ENCODE results near the gene ALDH5A1. TPM values are rescaled to one million over a fixed set of nuclear protein-coding genes. Genes with fewer than 3 reads are reported as not detected.

The ALDH5A1 gene
- total RNA-seq, 1 donor from 2014 or later = 13.8 TPM

- Histone ChIP-seq H3K4me1 (no peaks in the 10 kb centered on the region), H3K9me3 (no peaks in the 10 kb centered on the region), H3K4me3 (no peak overlapping the region), H3K27me3 (ENCODE audit: low read depth) (no peaks in the 10 kb centered on the region), H3K27ac (no peak overlapping the region), H3K36me3 (peaks cover 22% of the 10 kb centered on the region)
- DNase-seq (no peak), ATAC-seq (no peak)
- intact Hi-C loops (cut with DNase I) = no loop called here
- no peak for TF ChIP-seq CTCF (IDR thresholded peaks at IDR 0.05)
Measured at GRCh38 chr6:24529985-24530384, 35.2 kb downstream of the ALDH5A1 start.

- TF ChIP-seq CTCF (IDR thresholded peaks at IDR 0.05) = no peak
- ATAC-seq (peak; percentile 62 to 76), DNase-seq (no peak)
- intact Hi-C loops (cut with DNase I) = no loop called here
- Histone ChIP-seq H3K27me3 (ENCODE audit: low read depth) (no peaks in the 10 kb centered on the region), H3K9me3 (no peaks in the 10 kb centered on the region), H3K4me1 (no peaks in the 10 kb centered on the region), H3K27ac (no peak overlapping the region), H3K36me3 (peaks cover 25% of the 10 kb centered on the region), H3K4me3 (no peak overlapping the region)
Measured at GRCh38 chr6:24534329-24534728, 39.6 kb downstream of the ALDH5A1 start.

GRCh38 chr6:24535210-24535609 lies 40.4 kb downstream of the ALDH5A1 start:
- TF ChIP-seq CTCF (IDR thresholded peaks at IDR 0.05) = no peak
- no peak for ATAC-seq
- intact Hi-C loops (cut with DNase I) = no loop called here
- Histone ChIP-seq H3K4me1 (no peaks in the 10 kb centered on the region), H3K4me3 (no peak overlapping the region), H3K27me3 (ENCODE audit: low read depth) (no peaks in the 10 kb centered on the region), H3K36me3 (peaks cover 25% of the 10 kb centered on the region), H3K27ac (no peak overlapping the region), H3K9me3 (no peaks in the 10 kb centered on the region)
- no peak for DNase-seq

- H3K36me3 ChIP-seq = peaks cover 23% of the 10 kb centered on the region
- H3K27ac ChIP-seq = no peak overlapping the region
- H3K4me3 ChIP-seq = no peak overlapping the region
- no peak for DNase-seq
- ATAC-seq = no peak
- no peak for TF ChIP-seq CTCF (IDR thresholded peaks at IDR 0.05)
- H3K27me3 ChIP-seq (ENCODE audit: low read depth) = no peaks in the 10 kb centered on the region
- H3K4me1 ChIP-seq = no peaks in the 10 kb centered on the region
- intact Hi-C loops (cut with DNase I) = no loop called here
- H3K9me3 ChIP-seq = no peaks in the 10 kb centered on the region
Measured at GRCh38 chr6:24536466-24536865, 41.7 kb downstream of the ALDH5A1 start.

- no peak for DNase-seq
- ATAC-seq = no peak
- Histone ChIP-seq H3K27ac (no peak overlapping the region), H3K9me3 (no peaks in the 10 kb centered on the region), H3K27me3 (ENCODE audit: low read depth) (no peaks in the 10 kb centered on the region), H3K36me3 (peaks cover 20% of the 10 kb centered on the region), H3K4me1 (no peaks in the 10 kb centered on the region), H3K4me3 (no peak overlapping the region)
- intact Hi-C loops (cut with DNase I) = no loop called here
- TF ChIP-seq CTCF (IDR thresholded peaks at IDR 0.05) = no peak
Measured at GRCh38 chr6:24537082-24537699, 42.4 kb downstream of the ALDH5A1 start.
